ENCODE results near the gene GRID1.

DNA sequence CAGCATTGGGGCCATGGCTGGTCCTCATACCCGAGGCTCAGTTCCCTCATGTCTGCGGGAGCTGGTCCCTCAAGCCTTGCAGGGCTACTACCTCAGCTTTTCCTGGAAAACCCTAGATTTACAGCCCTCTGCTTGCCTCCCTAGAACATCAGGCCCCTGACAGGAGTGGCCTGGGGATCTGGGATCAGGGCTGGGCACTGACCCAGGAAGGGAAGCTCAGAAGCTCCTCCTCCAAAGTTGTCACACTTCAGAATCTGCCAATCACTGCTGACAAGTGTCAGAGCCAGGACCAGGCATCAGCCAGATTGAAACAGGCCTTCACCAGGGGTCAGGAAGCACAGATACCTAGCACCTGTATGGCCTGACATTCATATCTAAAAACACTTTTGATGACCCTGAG is 115.2 kb downstream of the GRID1 start:
- TF ChIP-seq, protein P1, sequence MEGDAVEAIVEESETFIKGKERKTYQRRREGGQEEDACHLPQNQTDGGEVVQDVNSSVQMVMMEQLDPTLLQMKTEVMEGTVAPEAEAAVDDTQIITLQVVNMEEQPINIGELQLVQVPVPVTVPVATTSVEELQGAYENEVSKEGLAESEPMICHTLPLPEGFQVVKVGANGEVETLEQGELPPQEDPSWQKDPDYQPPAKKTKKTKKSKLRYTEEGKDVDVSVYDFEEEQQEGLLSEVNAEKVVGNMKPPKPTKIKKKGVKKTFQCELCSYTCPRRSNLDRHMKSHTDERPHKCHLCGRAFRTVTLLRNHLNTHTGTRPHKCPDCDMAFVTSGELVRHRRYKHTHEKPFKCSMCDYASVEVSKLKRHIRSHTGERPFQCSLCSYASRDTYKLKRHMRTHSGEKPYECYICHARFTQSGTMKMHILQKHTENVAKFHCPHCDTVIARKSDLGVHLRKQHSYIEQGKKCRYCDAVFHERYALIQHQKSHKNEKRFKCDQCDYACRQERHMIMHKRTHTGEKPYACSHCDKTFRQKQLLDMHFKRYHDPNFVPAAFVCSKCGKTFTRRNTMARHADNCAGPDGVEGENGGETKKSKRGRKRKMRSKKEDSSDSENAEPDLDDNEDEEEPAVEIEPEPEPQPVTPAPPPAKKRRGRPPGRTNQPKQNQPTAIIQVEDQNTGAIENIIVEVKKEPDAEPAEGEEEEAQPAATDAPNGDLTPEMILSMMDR (conservative IDR thresholded peaks at IDR 0.05) = no peak
- no peak for TF ChIP-seq EZH2 (IDR thresholded peaks at IDR 0.05; ENCODE audit: low read depth)
